HG03571 (cell line): Measurements from ENCODE around the gene NOL4L.

ENCODE experiments used
- ATAC-seq: cut with Tn5 transposase; IDR thresholded peaks from one replicate; pipeline ENCODE4 v1.9.1; 2021; ENCODE audit not compliant: unreplicated experiment

Gene NOL4L

DNA sequence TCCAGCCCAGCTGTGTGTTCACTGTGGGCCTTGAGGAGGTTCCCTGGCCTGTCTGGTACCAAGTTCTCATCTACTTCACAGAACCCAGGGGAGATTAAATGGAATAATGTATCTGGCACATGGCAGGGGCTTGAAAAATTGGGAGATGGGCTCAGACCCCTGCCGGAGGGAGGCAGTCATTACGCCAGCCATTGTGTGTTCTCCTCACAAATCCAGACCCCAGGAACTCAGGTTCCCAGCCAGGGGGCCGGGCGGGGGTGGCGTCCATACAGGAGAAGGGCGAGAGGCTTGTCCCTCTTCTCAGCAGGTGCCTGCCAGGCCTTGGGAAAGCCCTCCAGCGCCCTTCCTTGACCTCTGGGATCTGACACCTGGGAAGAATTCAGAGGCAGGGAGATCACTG, 8.1 kb downstream of the NOL4L start:
- no peak for ATAC-seq

DNA sequence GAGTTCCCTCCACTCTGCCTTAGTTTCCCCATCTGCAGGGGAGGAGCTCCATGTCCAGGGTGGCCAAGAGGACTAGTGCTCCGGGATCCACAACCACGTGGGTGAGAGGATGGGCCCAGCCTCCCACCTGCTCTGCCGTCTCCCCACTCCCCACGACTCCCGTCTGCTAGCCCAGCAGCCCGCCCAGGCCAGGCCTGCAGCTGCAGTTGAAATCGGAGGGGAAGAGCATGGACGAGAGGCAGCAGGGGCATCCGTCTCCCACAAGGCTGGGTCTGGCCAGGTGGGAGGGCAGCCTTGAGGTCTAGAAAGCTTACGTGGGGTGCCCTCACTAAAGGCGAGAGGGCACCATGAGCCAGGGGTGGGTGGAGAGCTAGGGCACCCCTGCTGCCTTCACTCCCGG, 8.6 kb downstream of the NOL4L start:
- no peak for ATAC-seq

DNA sequence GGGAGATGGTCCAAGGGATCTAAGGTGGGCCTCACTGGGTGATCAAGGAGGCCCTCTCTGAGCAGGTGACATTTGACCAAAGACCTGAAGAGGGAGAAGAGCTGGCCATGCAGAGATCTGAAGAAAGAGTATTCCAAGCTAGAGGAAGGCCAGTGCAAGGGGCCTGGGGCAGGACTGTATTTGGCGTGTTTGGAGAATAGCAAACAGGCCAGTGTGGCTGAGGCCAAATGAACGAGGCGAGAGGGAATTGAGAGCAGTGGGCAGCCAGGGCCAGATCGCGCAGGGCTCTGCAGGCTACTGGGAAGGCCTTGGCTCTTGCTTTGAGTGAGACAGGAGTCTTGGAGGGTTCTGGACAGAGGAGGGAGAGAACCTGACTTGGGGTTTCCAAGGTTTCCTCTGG, 9.3 kb downstream of the NOL4L start:
- ATAC-seq, result no peak

DNA sequence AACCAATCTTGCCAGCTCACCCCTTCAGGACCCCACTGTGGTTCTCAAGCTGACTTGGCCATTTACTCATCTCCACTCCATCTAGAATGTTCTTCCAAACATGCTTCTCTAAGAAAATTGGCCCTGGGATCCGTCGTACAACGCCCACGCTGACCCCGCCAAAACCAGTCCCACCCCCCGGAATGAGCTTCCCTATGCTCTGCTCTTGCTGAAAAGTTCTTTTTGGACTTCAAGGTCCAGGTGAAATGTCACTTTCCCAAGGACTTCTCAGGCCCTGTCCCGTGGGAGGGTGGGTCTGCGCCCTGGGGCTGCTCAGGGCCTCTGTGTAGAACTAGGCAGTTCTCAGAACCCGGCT, 9.9 kb downstream of the NOL4L start:
- ATAC-seq, result no peak

DNA sequence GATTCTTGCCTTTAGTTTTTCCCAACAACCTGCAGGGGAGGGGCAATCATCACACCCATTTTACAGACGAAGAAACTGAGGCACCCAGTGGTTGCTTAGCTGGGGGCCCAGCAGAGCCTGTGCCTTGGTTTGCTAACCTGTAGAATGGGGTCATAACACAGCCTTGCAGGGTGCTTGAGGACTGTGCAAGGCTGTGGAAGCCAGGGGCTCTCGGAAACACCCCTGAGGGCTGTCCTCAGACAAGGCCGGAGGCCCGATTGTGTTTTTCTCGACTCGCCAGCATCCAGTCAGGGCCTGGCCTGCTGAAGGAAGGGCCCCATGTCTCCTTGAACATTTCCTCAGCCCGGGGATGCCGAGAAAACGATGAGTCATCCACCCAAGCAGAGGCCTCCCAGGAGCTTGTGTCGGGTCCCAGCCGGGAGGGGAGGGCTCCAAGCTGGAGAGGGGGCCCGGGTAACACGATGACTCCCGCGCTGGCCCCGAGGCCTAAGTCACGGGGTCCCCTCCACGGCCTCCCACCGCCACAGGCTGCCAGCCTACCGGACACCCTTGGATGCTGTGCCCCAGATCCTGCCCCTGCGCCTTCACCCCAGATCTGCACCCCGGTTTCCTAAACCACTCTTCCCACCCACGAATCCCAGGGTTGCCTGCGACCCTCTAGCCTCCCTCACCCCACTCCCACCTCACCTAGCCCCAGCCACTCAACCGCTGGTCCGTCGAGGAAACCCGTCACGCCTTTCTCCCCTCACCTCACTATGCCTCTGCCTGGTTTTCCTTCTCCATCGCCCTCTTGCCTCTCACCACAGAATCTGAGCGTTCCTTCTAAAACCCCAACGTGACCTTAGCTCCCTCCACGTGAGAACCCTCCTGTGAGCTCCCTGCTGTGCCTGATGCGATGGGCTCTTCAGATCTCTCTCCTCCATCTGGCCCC, 10.6 kb downstream of the NOL4L start:
- no peak for ATAC-seq

DNA sequence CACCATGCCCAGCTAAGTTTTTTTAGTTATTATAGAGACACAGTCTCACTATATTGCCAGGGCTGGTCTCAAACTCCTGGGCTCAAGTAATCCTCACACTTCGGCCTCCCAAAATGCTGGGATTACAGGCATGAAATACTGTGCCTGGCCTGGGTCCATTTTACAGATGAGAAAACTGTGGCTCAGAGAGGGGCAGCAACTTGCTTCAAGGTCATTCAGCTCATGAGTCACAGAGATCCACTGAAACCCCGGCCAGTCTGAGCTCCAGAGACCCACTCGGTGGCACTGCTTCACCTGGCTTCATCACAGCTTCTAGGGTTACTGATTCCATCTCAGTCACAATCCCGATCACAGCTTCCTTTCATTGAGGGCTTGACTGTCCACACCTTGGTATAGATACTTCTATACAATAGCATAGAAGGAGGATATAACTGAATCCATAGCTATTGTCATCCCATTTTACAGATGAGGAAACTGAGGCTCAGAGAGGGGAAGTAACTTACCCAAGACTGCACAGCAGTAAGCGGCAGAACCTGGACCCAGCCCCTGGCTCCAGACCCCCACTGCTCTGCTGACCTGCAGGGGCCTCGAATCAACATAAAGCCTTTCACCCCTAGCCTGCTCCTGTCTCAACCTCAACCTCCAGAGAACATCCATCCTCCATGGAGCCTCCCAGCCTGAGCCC, 11.8 kb downstream of the NOL4L start:
- no peak for ATAC-seq

DNA sequence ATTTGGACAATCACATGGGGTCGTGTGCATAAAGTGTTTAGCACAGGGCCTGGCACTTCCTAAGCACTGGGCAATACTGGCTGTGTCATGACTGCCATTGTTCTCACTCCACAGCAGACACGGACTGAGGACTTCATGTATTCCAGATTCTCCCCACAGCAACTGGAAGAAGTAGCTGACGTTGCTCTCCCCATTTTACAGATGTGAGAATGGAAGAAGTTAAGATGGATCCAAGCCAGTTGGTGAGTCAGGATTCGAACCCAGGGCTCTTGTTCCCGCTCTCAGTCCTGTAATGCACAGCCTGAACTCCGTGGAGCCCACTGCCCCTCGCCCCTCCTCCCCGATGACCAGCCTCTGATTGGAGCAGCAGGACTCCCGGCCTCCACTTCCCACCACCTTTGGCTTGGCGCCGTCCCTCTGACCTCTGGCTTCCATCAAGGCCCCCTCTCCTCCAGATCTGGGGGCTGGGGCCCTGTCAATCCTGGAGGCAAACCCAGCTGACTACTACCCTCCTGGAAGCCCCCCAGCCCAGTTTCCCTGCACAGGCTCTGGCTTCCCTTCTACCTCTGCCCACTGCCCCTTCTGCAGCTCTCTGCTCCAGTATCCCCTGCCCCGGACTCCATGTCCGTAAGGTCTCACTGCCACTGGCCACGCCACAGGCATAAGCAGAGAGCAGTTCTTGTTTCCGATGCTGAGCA, 12.7 kb downstream of the NOL4L start:
- ATAC-seq, result no peak

DNA sequence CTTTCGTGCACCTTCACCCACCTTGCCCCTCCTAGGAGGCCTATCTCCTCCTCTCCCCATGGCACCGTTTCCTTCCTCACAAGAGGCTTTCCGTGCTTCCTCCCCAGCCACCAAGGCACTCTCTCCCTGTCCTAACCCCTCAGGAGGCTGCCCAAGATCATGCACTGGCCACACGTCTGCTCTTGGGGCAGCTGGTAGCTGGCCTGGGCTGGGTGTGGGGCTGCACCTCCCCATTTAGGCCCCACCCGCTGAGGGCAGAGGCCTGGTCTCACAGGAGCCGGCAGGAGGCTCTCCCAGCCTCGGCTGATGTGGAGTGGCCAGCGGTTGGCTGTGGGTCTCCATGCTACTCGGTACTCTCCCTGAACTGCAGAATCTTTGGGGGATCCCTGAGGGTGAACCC, 13.6 kb downstream of the NOL4L start:
- no peak for ATAC-seq

DNA sequence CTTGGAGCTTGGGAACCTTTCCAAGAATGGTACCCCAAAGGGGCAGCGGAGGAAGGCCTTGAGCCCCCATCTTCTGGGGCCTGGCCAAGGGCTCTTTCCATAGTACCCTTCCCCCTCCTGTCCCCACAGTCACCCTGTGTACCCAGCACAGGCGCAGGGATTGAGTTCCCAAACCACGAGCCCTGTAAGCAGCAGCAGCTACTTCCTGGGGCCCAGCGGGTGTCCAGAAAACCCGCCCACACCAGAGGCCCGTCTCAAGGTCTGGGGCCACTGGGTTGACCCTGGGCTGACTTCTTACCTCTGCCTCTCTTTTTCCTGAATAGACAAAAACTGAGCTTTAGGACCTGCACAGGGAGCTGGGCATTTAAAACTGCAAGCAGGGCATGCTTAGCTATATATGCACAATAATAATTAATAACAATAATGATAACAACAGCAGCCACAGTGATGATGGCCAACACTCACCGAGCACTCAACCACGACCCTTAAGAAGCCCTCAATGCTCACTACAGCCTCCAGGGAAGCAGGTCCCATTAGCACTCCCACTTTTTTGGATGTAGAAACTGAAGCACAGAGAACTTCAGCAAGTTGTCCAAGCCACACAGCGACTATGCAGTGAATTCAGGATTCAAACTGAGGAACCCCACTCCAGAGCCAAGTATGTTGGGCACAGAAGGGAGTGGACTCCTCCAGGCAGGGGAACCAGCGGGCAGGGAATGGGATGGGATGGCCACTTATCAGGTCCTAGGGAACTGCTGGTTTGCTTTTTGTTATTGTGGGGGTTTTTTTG, 14.5 kb downstream of the NOL4L start:
- no peak for ATAC-seq

DNA sequence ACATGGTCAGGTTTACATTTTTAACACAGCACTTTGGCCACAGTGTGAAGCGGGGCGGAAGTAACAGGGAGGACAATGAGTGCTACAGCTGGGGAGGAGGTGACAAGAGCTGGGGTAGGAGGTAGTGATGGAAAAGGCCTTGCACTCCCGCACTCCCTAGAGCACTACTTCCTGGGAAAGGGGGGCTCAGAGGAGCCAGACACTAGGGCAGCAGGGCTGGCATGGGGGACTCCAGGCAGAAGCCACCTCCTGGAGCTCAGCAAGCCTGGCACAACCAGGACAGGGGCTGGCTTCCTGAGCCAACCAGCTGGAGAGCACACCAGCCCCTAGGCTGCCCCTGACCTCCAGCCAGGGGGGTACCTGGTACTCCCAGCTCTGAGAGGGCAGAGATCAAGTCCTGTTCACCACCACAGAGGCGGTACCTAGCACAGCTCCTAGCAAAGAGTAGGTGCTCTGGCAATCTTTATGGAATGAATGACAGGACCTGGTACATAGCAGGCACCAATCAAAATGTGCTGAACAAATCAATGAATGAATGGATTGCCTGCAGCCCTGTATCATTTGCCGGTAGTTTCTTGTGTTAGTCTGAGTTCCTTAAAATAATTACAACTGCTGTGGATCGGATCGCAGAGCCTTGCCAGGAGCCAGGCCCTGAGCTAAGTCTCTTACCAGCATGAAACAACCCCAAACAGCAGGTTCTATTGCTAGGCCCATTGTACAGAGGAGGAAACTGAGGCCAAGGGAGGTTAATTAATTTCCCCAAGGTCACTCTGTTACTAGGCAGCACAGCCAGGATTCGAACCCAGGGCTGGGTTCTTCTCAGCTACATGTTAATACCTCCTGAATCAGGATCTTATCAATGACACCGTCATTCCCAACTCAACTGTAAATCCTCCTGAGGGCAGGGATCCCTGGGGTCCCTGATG, 15.5 kb downstream of the NOL4L start:
- no peak for ATAC-seq

DNA sequence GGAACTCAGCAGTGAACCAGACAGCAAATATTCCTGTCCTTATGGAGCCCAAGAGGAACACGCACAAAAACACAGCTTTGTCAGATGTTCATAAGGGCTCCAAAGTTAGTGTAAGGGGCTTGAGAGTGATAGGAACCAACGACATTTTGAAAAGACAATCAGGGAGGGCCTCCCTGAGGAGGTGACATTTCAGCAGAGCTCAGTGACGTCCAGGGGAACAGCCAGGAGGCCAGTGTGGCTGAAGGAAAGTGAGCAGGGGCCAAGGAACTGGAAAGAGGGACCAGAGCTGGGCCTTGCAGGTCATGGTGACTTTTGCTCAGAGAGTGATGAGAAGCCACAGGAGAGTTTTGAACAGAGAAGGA, 16.1 kb downstream of the NOL4L start:
- no peak for ATAC-seq

DNA sequence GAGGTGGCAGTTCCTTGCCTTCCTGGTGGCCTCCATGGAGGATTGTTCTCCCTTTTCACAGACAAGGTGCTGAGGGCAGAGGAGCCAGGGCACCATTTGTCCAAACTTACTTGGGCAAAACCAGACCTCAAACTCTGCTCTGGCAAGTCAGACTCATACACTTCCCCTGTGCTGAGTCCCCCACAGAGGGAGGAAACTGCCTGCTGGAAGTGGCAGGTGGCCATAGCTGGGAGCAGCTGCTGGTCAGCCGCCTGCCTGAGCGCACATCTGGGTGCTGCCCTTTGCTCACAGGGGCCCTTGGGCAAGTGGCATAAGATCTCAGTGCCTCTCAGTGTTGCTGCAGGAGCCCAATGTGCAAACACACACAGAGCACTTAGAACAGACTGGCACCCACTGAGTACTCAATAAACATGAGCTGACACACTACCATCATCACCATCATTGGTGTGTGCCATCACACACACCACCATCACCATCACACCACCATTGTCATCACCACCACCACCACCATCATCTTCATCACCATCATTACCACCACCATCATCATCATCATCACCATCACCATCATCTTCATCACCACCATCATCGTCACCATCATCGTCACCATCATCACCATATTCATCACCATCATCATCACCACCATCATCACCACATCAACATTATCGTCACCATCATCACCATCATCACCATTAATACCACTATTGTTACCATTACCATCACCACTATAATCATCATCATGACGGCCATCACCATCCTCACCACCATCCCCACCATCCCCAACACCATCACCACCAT, 17.6 kb downstream of the NOL4L start:
- ATAC-seq, result no peak

DNA sequence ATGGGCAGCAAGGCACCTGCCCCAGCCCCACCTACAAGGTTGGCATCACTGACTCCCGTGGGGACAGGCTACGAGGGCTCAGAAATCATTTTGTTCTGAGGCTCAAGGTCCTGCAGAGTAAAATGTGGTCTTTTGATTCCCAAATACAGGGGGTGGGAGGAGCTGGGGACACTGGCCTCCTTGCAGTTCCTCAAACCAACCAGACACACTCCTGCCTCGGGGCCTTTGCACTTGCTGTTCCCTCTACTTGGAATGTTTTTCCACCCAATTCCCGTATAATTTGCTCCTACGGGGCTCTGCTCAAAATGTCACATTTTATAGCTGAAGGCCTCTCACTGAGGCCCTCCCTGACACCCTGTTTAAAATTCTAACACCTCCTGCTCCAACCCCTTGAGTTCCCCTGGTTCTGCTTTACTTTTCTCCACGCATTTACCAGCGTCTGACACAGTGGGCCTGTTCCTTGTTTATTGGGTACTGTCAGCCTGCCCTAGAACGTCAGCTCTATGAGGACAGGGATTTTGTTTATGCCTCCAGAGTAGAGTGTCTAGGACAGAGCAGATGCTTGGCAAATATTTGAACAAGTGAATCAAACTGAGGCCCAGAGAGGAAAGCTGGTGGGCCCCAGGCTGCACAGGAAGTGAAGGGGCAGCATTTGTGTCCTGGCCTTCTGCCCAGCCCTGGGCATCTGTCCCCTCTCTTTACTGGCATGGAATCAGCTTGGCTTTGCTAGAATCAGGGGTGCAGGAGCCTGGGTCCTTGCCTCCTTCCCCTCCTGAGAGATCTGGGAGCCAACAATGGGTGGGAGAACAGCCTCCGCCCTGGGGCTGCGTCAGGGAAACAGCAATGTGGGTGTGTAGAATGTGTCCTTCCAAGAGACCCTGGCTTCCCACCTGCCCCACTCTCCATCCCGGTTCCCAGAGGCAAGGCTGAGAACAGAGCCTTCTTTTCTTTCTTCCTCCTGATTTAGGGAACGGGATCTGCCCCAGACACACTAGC, 18.5 kb downstream of the NOL4L start:
- ATAC-seq, result no peak

DNA sequence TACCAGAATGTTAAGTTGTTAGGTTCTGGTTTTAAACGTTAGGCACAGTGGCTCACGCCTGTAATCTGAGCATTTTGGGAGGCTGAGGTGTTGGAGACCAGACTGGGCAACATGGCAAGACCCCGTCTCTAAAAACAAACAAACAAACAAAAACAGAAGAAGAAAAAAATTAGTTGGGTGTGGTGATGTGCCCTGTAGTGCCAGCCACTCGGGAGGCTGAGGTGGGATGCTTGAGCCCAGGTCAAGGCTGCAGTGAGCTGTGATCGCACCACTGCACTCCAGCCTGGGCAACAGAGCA, 19.4 kb downstream of the NOL4L start:
- no peak for ATAC-seq

DNA sequence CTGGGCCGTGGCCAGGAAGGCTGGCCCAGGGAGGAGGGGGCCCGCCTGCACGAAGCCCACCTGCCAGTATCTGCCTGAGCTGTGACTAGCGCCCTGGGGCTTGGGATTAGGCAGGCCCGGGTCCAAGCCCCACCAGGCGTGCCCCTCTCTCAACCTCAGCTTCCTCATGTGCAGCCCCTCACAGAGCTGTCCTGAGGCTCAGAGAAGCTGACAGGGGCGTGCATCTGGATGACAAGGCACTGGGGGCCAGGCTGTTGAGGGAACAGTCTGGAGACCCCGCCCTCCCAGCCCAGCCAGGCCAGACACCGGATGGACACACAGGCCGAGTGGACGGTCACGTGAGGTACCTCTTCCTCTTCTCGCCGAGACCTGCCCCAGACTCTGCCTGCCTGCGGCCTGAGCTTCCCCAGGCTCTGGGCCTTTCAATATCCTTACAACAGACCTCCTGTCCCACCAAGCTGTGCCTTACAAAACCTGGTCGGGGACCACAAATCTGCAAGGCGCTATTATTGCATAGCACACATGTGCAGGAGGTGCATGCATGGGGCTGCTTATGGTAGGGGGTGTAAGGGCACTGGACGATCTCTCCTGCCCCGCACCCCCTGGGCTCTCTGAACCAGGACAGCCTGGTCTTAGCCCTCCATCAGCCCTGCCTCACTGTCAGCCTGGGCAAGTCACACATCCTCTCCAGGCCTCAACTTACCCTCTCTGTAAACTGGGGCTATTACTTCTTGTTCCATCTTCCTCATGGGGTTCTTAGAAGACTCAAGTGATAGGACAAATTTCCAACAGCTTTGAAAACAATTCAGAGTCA, 20.0 kb downstream of the NOL4L start:
- no peak for ATAC-seq

DNA sequence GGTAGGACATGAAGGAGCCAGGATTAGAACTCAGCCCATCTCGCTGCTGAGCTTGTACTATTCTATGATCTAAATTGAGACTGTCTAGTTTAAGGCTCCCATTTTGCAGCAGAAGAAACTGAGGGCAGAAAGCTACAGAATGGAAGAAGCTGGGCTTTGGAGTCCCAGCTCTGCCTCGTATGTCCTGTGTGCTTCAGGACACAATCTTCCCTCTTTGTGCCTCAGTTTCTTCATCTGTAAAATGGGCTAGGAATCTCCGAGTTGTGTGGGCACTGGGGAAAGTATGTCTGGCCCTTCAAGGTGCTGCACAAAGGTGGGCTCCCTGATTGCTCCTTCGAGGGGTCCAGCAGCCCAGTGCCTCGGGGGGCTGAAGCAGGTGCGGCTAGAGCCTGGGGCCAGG, 20.7 kb downstream of the NOL4L start:
- ATAC-seq, result no peak
